ENCODE results near the gene LITAF. TPM values are rescaled to one million over a fixed set of nuclear protein-coding genes. Genes with fewer than 3 reads are reported as not detected.
"Not testable (repeated sequence)": the region's sequence is repeated elsewhere in the genome, so short reads cannot be mapped to it uniquely, and the experiment has no call there.

Gene LITAF
- total RNA-seq, 4 donors from 2014 or later: 54.8 to 73.0 (median 65.3) TPM

GRCh38 chr16:11510178-11510973 is 76.3 kb downstream of the LITAF start:
- no peaks in the 10 kb centered on the region for H3K9me3 ChIP-seq
- no peak for DNase-seq (ENCODE audit: low spot score in 2 of 2)
- 71 to 75% methylated on average over 11 of the region's 12 CpGs for WGBS, 2 donors
- H3K27ac ChIP-seq: no peak overlapping the region
- no peaks in the 10 kb centered on the region for H3K27me3 ChIP-seq
- TF ChIP-seq POLR2A (IDR thresholded peaks at IDR 0.05): no peak
- no peak for TF ChIP-seq EP300 (IDR thresholded peaks at IDR 0.05)
- TF ChIP-seq CTCF (IDR thresholded peaks at IDR 0.05): no peak
- H3K4me3 ChIP-seq: no peak overlapping the region
- H3K36me3 ChIP-seq: no peaks in the 10 kb centered on the region
- no peaks in the 10 kb centered on the region for H3K4me1 ChIP-seq

- no peak for DNase-seq (ENCODE audit: low spot score in 2 of 2)
- Histone ChIP-seq H3K27me3 (no peaks in the 10 kb centered on the region), H3K4me3 (no peak overlapping the region), H3K9me3 (no peaks in the 10 kb centered on the region), H3K4me1 (no peaks in the 10 kb centered on the region), H3K36me3 (no peaks in the 10 kb centered on the region), H3K27ac (no peak overlapping the region)
- WGBS, 2 donors: 86 to 91% methylated on average over 3 of the region's 3 CpGs
- TF ChIP-seq POLR2A (IDR thresholded peaks at IDR 0.05) (no peak), CTCF (IDR thresholded peaks at IDR 0.05) (no peak), EP300 (IDR thresholded peaks at IDR 0.05) (no peak)
These were observed 78.7 kb downstream of the LITAF start for GRCh38 chr16:11507991-11508390.

- TF ChIP-seq CTCF (IDR thresholded peaks at IDR 0.05) (no peak), POLR2A (IDR thresholded peaks at IDR 0.05) (no peak), EP300 (IDR thresholded peaks at IDR 0.05) (no peak)
- no peak for DNase-seq (ENCODE audit: low spot score in 2 of 2)
- H3K9me3 ChIP-seq: no peaks in the 10 kb centered on the region
- H3K4me1 ChIP-seq: no peaks in the 10 kb centered on the region
- H3K27me3 ChIP-seq: no peaks in the 10 kb centered on the region
- H3K36me3 ChIP-seq: no peaks in the 10 kb centered on the region
- H3K4me3 ChIP-seq: no peak overlapping the region
- H3K27ac ChIP-seq: no peak overlapping the region
- WGBS, 2 donors: 96 to 97% methylated on average over 6 to 7 of the region's 7 CpGs
These were observed 79.4 kb downstream of the LITAF start for GRCh38 chr16:11507350-11507749.

- TF ChIP-seq POLR2A (IDR thresholded peaks at IDR 0.05) (no peak), CTCF (IDR thresholded peaks at IDR 0.05) (no peak), EP300 (IDR thresholded peaks at IDR 0.05) (no peak)
- H3K27ac ChIP-seq: no peak overlapping the region
- DNase-seq (ENCODE audit: low spot score in 2 of 2): no peak
- H3K4me3 ChIP-seq: no peak overlapping the region
- WGBS, 2 donors: 65 to 67% methylated on average over 8 to 12 of the region's 12 CpGs
- no peaks in the 10 kb centered on the region for H3K9me3 ChIP-seq
- no peaks in the 10 kb centered on the region for H3K36me3 ChIP-seq
- H3K4me1 ChIP-seq: no peaks in the 10 kb centered on the region
- H3K27me3 ChIP-seq: no peaks in the 10 kb centered on the region
These were observed 79.9 kb downstream of the LITAF start for GRCh38 chr16:11506741-11507305.

GRCh38 chr16:11504261-11504660 is 82.5 kb downstream of the LITAF start:
- WGBS, 2 donors: 84 to 90% methylated on average over 13 of the region's 13 CpGs
- not testable (repeated sequence) for H3K27me3 ChIP-seq; H3K9me3 ChIP-seq; H3K4me1 ChIP-seq; H3K27ac ChIP-seq; H3K4me3 ChIP-seq; H3K36me3 ChIP-seq; DNase-seq (ENCODE audit: low spot score in 2 of 2)
